ENCODE measurements around the gene RNF20.

The RNF20 gene, protein sequence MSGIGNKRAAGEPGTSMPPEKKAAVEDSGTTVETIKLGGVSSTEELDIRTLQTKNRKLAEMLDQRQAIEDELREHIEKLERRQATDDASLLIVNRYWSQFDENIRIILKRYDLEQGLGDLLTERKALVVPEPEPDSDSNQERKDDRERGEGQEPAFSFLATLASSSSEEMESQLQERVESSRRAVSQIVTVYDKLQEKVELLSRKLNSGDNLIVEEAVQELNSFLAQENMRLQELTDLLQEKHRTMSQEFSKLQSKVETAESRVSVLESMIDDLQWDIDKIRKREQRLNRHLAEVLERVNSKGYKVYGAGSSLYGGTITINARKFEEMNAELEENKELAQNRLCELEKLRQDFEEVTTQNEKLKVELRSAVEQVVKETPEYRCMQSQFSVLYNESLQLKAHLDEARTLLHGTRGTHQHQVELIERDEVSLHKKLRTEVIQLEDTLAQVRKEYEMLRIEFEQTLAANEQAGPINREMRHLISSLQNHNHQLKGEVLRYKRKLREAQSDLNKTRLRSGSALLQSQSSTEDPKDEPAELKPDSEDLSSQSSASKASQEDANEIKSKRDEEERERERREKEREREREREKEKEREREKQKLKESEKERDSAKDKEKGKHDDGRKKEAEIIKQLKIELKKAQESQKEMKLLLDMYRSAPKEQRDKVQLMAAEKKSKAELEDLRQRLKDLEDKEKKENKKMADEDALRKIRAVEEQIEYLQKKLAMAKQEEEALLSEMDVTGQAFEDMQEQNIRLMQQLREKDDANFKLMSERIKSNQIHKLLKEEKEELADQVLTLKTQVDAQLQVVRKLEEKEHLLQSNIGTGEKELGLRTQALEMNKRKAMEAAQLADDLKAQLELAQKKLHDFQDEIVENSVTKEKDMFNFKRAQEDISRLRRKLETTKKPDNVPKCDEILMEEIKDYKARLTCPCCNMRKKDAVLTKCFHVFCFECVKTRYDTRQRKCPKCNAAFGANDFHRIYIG

DNA sequence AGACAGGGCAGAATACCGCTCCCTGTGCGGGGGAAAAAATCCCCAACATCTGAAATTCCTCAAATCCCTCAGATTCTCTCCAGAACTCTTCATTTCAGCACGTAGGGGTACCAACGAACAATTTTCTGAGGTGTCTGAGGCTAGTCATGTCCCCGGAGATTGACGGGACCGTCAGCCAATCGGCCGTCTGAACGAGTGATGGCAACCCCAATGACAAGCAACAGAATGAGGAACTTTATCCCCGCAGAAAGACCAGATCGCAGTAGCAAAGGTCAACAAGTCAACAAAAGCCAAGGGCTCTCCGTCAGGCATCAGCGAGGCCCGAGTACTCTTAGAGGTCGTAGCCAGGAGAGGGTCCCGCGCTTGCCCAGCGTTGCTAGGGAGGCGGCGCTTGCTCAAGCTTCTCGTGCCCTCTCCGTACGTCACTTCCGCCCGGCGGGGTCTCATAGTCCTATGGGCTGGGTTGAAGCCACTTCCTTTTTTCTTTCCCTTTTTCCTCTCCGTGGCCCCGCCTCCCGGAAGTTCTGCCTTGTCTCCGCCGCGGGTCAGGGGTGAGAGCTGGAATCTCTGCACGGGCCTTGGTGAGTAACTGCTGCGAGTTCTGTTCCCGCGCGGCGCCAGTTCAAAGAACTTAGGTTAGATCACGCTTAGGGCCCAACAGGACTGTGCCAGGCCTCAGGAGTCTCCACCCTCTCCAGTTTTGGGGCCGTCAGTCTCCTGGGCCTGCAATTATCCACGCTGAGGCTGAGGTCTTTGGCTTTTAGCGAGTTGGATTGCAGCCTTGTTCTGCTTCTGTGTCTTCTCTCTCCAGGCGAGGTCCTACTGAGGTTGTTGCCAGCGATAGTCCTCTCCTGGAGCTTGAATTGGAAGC lies at the start of gene RNF20:
Gene RNF20, plus strand, starts transcription at position 520 of the 871 bp plus-strand sequence. CDS start 1,571 bp downstream, outside the sequence.
- Histone ChIP-seq H3K9me3 (ENCODE audit: control insufficient read depth, insufficient read depth, low read depth, low read length) (no peaks in the 10 kb centered on the region), H3K27ac (ENCODE audit: extremely low read depth, low read depth, low read length) (peak within 1 kb of the TSS; percentile 47), H3K4me3 (ENCODE audit: low read depth, low read length) (peak within 1 kb of the TSS; percentile 85), H3K36me3 (ENCODE audit: control insufficient read depth in 2 of 2, insufficient read depth in 1 of 2, low read length in 2 of 2) (peaks cover 0 to 34% of the 10 kb centered on the region in 2 experiments; a peak in 1 of 3 replicates), H3K4me1 (ENCODE audit: control insufficient read depth, insufficient read depth, low read length) (no peaks in the 10 kb centered on the region)
- ChIA-PET POLR2A (interaction anchor here (0.8 to 2.1 kb wide), 9 partner anchors 33 to 135 kb away, joined by 3 to 17 read pairs (median 3); partner anchors contain the start of genes MRPL50 and ZNF189), CTCF (interaction anchor here (0.7 to 19.2 kb wide), 10 partner anchors 34 to 819 kb away, joined by 3 to 396 read pairs (median 4); no protein-coding TSS in a partner anchor)
- TF ChIP-seq ZNF223 (tag by site-specific recombination; IDR thresholded peaks at IDR 0.05) (no peak), ZNF747 (tag by site-specific recombination; IDR thresholded peaks at IDR 0.05) (no peak), ZNF791 (tag by site-specific recombination; IDR thresholded peaks at IDR 0.05) (no peak), OVOL3 (tag by site-specific recombination; IDR thresholded peaks at IDR 0.05) (no peak), ZFP69B (tag by site-specific recombination; IDR thresholded peaks at IDR 0.05) (no peak), SCRT1 (tag by site-specific recombination; IDR thresholded peaks at IDR 0.05; ENCODE audit: borderline replicate concordance) (no peak), ZNF600 (tag by site-specific recombination; IDR thresholded peaks at IDR 0.05) (peak; percentile 69), ZNF157 (tag by site-specific recombination; IDR thresholded peaks at IDR 0.05) (no peak), FEZF1 (tag by site-specific recombination; IDR thresholded peaks at IDR 0.05) (no peak), ZNF792 (tag by site-specific recombination; IDR thresholded peaks at IDR 0.05) (no peak), YY2 (tag by site-specific recombination; IDR thresholded peaks at IDR 0.05) (no peak), ZNF571 (tag by site-specific recombination; IDR thresholded peaks at IDR 0.05) (no peak), ZNF560 (tag by site-specific recombination; IDR thresholded peaks at IDR 0.05; ENCODE audit: borderline replicate concordance) (no peak), SP7 (tag by site-specific recombination; IDR thresholded peaks at IDR 0.05) (no peak; the same call in 1 of the 2 replicates), SP2 (tag by site-specific recombination; IDR thresholded peaks at IDR 0.05) (peak; percentile 92), ZNF768 (tag by site-specific recombination; IDR thresholded peaks at IDR 0.05) (no peak), ZNF777 (tag by site-specific recombination; IDR thresholded peaks at IDR 0.05; ENCODE audit: borderline replicate concordance) (no peak), ZNF174 (tag by site-specific recombination; IDR thresholded peaks at IDR 0.05) (no peak), WT1 (tag by site-specific recombination; IDR thresholded peaks at IDR 0.05) (no peak), ZNF510 (tag by site-specific recombination; IDR thresholded peaks at IDR 0.05; ENCODE audit: insufficient replicate concordance) (no peak), ZNF514 (tag by site-specific recombination; IDR thresholded peaks at IDR 0.05) (no peak), ZNF302 (tag by site-specific recombination; IDR thresholded peaks at IDR 0.05; ENCODE audit: low read depth) (no peak), ZNF112 (tag by site-specific recombination; IDR thresholded peaks at IDR 0.05) (no peak)
- TF ChIP-seq, protein P1, sequence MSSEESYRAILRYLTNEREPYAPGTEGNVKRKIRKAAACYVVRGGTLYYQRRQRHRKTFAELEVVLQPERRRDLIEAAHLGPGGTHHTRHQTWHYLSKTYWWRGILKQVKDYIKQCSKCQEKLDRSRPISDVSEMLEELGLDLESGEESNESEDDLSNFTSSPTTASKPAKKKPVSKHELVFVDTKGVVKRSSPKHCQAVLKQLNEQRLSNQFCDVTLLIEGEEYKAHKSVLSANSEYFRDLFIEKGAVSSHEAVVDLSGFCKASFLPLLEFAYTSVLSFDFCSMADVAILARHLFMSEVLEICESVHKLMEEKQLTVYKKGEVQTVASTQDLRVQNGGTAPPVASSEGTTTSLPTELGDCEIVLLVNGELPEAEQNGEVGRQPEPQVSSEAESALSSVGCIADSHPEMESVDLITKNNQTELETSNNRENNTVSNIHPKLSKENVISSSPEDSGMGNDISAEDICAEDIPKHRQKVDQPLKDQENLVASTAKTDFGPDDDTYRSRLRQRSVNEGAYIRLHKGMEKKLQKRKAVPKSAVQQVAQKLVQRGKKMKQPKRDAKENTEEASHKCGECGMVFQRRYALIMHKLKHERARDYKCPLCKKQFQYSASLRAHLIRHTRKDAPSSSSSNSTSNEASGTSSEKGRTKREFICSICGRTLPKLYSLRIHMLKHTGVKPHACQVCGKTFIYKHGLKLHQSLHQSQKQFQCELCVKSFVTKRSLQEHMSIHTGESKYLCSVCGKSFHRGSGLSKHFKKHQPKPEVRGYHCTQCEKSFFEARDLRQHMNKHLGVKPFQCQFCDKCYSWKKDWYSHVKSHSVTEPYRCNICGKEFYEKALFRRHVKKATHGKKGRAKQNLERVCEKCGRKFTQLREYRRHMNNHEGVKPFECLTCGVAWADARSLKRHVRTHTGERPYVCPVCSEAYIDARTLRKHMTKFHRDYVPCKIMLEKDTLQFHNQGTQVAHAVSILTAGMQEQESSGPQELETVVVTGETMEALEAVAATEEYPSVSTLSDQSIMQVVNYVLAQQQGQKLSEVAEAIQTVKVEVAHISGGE (tag by site-specific recombination; conservative IDR thresholded peaks at IDR 0.05; ENCODE audit: low read depth): peak; percentile 87
- TF ChIP-seq, protein P2, sequence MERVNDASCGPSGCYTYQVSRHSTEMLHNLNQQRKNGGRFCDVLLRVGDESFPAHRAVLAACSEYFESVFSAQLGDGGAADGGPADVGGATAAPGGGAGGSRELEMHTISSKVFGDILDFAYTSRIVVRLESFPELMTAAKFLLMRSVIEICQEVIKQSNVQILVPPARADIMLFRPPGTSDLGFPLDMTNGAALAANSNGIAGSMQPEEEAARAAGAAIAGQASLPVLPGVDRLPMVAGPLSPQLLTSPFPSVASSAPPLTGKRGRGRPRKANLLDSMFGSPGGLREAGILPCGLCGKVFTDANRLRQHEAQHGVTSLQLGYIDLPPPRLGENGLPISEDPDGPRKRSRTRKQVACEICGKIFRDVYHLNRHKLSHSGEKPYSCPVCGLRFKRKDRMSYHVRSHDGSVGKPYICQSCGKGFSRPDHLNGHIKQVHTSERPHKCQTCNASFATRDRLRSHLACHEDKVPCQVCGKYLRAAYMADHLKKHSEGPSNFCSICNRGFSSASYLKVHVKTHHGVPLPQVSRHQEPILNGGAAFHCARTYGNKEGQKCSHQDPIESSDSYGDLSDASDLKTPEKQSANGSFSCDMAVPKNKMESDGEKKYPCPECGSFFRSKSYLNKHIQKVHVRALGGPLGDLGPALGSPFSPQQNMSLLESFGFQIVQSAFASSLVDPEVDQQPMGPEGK (tag by site-specific recombination; IDR thresholded peaks at IDR 0.05): no peak
- TF ChIP-seq, protein P3, sequence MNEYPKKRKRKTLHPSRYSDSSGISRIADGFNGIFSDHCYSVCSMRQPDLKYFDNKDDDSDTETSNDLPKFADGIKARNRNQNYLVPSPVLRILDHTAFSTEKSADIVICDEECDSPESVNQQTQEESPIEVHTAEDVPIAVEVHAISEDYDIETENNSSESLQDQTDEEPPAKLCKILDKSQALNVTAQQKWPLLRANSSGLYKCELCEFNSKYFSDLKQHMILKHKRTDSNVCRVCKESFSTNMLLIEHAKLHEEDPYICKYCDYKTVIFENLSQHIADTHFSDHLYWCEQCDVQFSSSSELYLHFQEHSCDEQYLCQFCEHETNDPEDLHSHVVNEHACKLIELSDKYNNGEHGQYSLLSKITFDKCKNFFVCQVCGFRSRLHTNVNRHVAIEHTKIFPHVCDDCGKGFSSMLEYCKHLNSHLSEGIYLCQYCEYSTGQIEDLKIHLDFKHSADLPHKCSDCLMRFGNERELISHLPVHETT (tag by site-specific recombination; IDR thresholded peaks at IDR 0.05): no peak

Data from HEK293 (cell line).